GM23248 (cell line): Measurements from ENCODE around the gene BCAS4.

Experiments
- EZH2 ChIP-seq: fragments of 200-600 bp; sonication (generic); IDR thresholded peaks from 2 replicates; pipeline ENCODE4 v1.6.1; 2018; ENCODE audit warnings: antibody characterized with exemption, mild to moderate bottlenecking; ENCODE audit not compliant: insufficient read depth, poor library complexity, severe bottlenecking
- EZH2phosphoT487 ChIP-seq: fragments of 200-600 bp; sonication (generic); IDR thresholded peaks from 2 replicates; pipeline ENCODE4 v1.6.1; 2018; ENCODE audit warnings: antibody characterized with exemption, moderate library complexity, mild to moderate bottlenecking, low read depth; ENCODE audit not compliant: insufficient read depth

GRCh38 chr20:50919567-50919966 is 124.7 kb downstream of the BCAS4 start:
- TF ChIP-seq EZH2 (no peak), EZH2phosphoT487 (no peak)
